Measurements from ENCODE around the gene CFAP92. TPM values are rescaled to one million over a fixed set of nuclear protein-coding genes. Genes with fewer than 3 reads are reported as not detected.

CFAP92 gene
- total and polyA plus RNA-seq, 4 donors, result 1.2 to 4.9 (median 2.7) TPM

DNA sequence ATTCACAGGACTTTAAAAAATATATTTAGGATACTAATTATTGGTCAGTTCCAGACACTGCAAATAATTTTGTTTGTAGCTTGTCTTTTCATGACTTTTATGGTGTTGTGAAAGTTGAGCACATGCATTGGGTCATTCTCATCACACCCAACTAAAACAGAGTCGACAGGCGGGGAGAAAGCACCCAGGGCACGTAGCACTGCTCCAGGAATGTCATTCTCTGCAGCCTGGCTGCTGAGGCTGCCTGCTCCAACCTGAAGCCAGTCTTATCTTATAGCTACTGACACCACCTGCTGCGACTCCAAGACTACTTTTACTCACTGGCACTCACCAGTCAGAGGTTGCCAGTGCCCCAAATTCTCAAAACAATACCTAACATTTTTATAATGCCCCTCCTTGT lies 57.5 kb downstream of the CFAP92 start:
- ATAC-seq (ENCODE audit: insufficient read depth, low FRiP score) (no peak), DNase-seq (no peak)

DNA sequence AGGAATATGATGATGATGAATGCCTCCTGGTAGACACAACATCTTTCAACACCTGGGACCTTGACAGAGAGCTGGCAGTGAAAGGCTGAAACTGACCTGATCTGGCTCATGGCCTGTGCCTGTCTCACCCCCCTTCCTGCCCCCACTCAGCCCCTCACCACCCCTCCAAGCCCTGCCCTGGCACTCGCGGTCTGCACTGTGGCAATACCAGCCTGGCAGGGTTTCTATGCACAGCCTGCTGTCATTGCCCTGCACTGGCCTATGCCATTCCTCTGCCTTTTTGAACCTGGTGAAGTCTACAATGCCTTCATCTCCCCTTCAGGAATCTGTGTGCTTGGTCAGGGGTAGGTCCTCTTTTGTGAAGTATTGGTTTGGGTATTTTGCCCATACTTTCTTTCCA lies 58.0 kb downstream of the CFAP92 start:
- Histone ChIP-seq H3K27ac (ENCODE audit: low read depth in 1 of 2, low read length in 1 of 2) (no peak overlapping the region), H3K9ac (ENCODE audit: insufficient read depth in 1 of 2, low read length in 2 of 2) (no peak overlapping the region), H3K36me3 (ENCODE audit: control insufficient read depth in 4 of 4, insufficient read depth in 4 of 4, low read length in 4 of 4) (no peaks in the 10 kb centered on the region), H3K4me1 (ENCODE audit: control insufficient read depth in 5 of 5, insufficient read depth in 5 of 5, low read length in 5 of 5) (no peaks in the 10 kb centered on the region), H3K4me3 (no peak overlapping the region), H3K27me3 (ENCODE audit: control insufficient read depth in 3 of 3, insufficient read depth in 3 of 3, low read length in 2 of 3) (no peaks in the 10 kb centered on the region), H3K9me3 (ENCODE audit: control insufficient read depth in 4 of 4, insufficient read depth in 3 of 4, low read length in 3 of 4) (peaks cover 0 to 2% (median 0%) of the 10 kb centered on the region in 4 donors)
- WGBS, 2 donors, result 79 to 84% methylated on average over 2 of the region's 2 CpGs
- no peak for DNase-seq
- TF ChIP-seq, protein P1, sequence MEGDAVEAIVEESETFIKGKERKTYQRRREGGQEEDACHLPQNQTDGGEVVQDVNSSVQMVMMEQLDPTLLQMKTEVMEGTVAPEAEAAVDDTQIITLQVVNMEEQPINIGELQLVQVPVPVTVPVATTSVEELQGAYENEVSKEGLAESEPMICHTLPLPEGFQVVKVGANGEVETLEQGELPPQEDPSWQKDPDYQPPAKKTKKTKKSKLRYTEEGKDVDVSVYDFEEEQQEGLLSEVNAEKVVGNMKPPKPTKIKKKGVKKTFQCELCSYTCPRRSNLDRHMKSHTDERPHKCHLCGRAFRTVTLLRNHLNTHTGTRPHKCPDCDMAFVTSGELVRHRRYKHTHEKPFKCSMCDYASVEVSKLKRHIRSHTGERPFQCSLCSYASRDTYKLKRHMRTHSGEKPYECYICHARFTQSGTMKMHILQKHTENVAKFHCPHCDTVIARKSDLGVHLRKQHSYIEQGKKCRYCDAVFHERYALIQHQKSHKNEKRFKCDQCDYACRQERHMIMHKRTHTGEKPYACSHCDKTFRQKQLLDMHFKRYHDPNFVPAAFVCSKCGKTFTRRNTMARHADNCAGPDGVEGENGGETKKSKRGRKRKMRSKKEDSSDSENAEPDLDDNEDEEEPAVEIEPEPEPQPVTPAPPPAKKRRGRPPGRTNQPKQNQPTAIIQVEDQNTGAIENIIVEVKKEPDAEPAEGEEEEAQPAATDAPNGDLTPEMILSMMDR (IDR thresholded peaks at IDR 0.05; ENCODE audit: control extremely low read depth, extremely low read depth), result no peak
- ATAC-seq (ENCODE audit: insufficient read depth, low FRiP score), result no peak

More for the DNA sequence above, 57.5 kb downstream of the CFAP92 start:
- Histone ChIP-seq H3K4me1 (ENCODE audit: control insufficient read depth in 5 of 5, insufficient read depth in 5 of 5, low read length in 5 of 5) (no peaks in the 10 kb centered on the region), H3K9me3 (ENCODE audit: control insufficient read depth in 4 of 4, insufficient read depth in 3 of 4, low read length in 3 of 4) (no peaks in the 10 kb centered on the region), H3K36me3 (ENCODE audit: control insufficient read depth in 4 of 4, insufficient read depth in 4 of 4, low read length in 4 of 4) (no peaks in the 10 kb centered on the region), H3K27ac (ENCODE audit: low read depth in 1 of 2, low read length in 1 of 2) (no peak overlapping the region), H3K9ac (ENCODE audit: insufficient read depth in 1 of 2, low read length in 2 of 2) (no peak overlapping the region), H3K4me3 (no peak overlapping the region), H3K27me3 (ENCODE audit: control insufficient read depth in 3 of 3, insufficient read depth in 3 of 3, low read length in 2 of 3) (no peaks in the 10 kb centered on the region)
- TF ChIP-seq, protein P1 (IDR thresholded peaks at IDR 0.05; ENCODE audit: control extremely low read depth, extremely low read depth), result no peak
- WGBS, 2 donors, result 66 to 92% methylated on average over 4 of the region's 4 CpGs

DNA sequence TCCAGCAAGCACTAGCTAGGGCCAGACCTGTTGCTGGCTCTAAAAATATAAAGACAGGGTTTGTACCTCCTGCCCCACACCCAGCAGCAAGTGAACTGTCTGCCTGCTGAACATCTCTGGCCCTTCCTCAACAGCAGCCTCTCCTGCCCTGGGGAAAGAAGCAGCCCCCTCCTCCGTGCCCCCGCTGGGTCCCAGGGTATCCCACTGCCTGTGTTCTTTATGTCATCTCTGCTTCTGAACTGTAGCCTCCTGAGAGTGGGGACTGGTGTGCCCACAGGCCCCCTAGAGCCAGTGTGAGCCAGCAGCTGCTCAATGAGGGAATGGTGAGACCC lies 60.0 kb downstream of the CFAP92 start:
- H3K36me3 ChIP-seq (ENCODE audit: control insufficient read depth in 4 of 4, insufficient read depth in 4 of 4, low read length in 4 of 4), result no peaks in the 10 kb centered on the region
- no peak overlapping the region for H3K9ac ChIP-seq (ENCODE audit: insufficient read depth in 1 of 2, low read length in 2 of 2)
- no peak overlapping the region for H3K27ac ChIP-seq (ENCODE audit: low read depth in 1 of 2, low read length in 1 of 2)
- no peaks in the 10 kb centered on the region for H3K27me3 ChIP-seq (ENCODE audit: control insufficient read depth in 3 of 3, insufficient read depth in 3 of 3, low read length in 2 of 3)
- H3K4me3 ChIP-seq, result no peak overlapping the region
- H3K9me3 ChIP-seq (ENCODE audit: control insufficient read depth in 4 of 4, insufficient read depth in 3 of 4, low read length in 3 of 4), result peaks cover 0 to 7% (median under 1%) of the 10 kb centered on the region in 4 donors
- ATAC-seq (ENCODE audit: insufficient read depth, low FRiP score), result no peak
- DNase-seq, result no peak
- TF ChIP-seq, protein P1 (IDR thresholded peaks at IDR 0.05; ENCODE audit: control extremely low read depth, extremely low read depth), result no peak
- H3K4me1 ChIP-seq (ENCODE audit: control insufficient read depth in 5 of 5, insufficient read depth in 5 of 5, low read length in 5 of 5), result no peaks in the 10 kb centered on the region
- WGBS, 2 donors, result 88 to 94% methylated on average over 2 of the region's 2 CpGs

DNA sequence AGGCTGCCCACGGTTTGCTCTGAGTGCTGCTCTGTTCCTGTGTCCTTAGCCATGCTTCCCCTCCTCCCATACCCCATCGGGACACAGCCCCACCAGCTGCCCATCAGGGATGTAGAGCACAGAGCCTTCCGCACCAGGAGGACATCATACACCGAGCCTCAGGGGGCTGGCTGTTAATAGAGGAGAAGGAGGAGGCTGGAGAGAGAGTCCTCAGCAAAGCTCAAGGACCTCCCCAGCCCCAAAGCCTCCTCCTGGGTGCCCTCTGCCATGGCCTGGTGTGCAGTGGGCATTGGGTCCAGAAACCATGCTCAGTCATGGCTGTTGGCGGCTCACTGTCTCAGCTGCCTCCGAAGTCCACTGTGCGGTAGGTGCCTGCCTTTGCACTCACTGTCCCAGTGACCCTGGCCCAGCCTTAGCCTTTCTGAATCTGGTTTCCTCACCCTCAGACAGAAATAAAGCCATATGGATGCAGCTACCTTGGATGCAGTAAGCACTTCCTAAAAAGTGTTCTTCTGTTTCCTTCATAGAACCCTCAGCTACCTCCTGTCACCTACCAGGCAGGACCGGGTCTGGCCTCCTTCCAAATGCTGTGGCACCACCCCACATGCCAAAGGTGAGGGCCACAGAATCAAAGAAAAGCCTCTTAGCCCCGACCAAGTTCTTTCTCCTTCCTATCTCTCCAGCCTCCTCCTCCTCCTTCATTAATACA lies 60.5 kb downstream of the CFAP92 start:
- ATAC-seq (ENCODE audit: insufficient read depth, low FRiP score) (no peak), DNase-seq (no peak)
- Histone ChIP-seq H3K27me3 (ENCODE audit: control insufficient read depth in 3 of 3, insufficient read depth in 3 of 3, low read length in 2 of 3) (no peaks in the 10 kb centered on the region), H3K36me3 (ENCODE audit: control insufficient read depth in 4 of 4, insufficient read depth in 4 of 4, low read length in 4 of 4) (no peaks in the 10 kb centered on the region), H3K27ac (ENCODE audit: low read depth in 1 of 2, low read length in 1 of 2) (no peak overlapping the region), H3K4me1 (ENCODE audit: control insufficient read depth in 5 of 5, insufficient read depth in 5 of 5, low read length in 5 of 5) (no peaks in the 10 kb centered on the region), H3K4me3 (no peak overlapping the region), H3K9me3 (ENCODE audit: control insufficient read depth in 4 of 4, insufficient read depth in 3 of 4, low read length in 3 of 4) (peaks cover 0 to 7% (median under 1%) of the 10 kb centered on the region in 4 donors), H3K9ac (ENCODE audit: insufficient read depth in 1 of 2, low read length in 2 of 2) (no peak overlapping the region)
- TF ChIP-seq, protein P1 (IDR thresholded peaks at IDR 0.05; ENCODE audit: control extremely low read depth, extremely low read depth), result no peak
- WGBS, 2 donors, result 78 to 84% methylated on average over 9 of the region's 9 CpGs

All from lung (tissue), 12 donors.